Measurements from ENCODE around the gene DSE. TPM values are rescaled to one million over a fixed set of nuclear protein-coding genes. Genes with fewer than 3 reads are reported as not detected.

DSE gene
- total and polyA plus RNA-seq, 2 donors (not counting 1 experiment from before 2014, with no cell fraction given): 8.3 to 8.6 TPM

- TF ChIP-seq CTCF (IDR thresholded peaks at IDR 0.05): no peak
- TF ChIP-seq EZH2 (IDR thresholded peaks at IDR 0.05; ENCODE audit: borderline replicate concordance, insufficient read depth, low read depth, low read length, poor library complexity, severe bottlenecking): no peak
- Mint-ChIP-seq H3K27me3 (peaks cover 14% of the 10 kb centered on the region), H3K4me1 (peaks cover 12% of the 10 kb centered on the region), H3K27ac (no peak overlapping the region), H3K4me3 (no peak overlapping the region), H3K9me3 (ENCODE audit: insufficient read depth) (no peaks in the 10 kb centered on the region)
- H3K4me3 ChIP-seq (ENCODE audit: control extremely low read depth in 1 of 5, extremely low read depth in 1 of 5, insufficient read depth in 1 of 5, low read depth in 2 of 5, low read length in 4 of 5): no peak overlapping the region
- H3K9me3 ChIP-seq (ENCODE audit: control extremely low read depth in 1 of 3, control insufficient read depth in 2 of 3, insufficient read depth in 1 of 3, low read length in 2 of 3): no peaks in the 10 kb centered on the region
- DNase-seq: no peak
- no peak for ATAC-seq (ENCODE audit: low read depth)
- no peak overlapping the region for H2AFZ ChIP-seq (ENCODE audit: insufficient read depth, low read depth, low read length, poor library complexity, severe bottlenecking)
- intact Hi-C loops (cut with micrococcal nuclease): no loop called here
- H3K27me3 ChIP-seq (replicated peaks in 1 of 4; ENCODE audit: control extremely low read depth in 1 of 4, control insufficient read depth in 3 of 4, insufficient read depth in 4 of 4, low read length in 3 of 4): peaks cover 0 to 2% (median 0%) of the 10 kb centered on the region in 4 experiments
- no peak overlapping the region for H3K9ac ChIP-seq (ENCODE audit: low read length)
- H3K36me3 ChIP-seq (replicated peaks in 1 of 2; ENCODE audit: control extremely low read depth in 1 of 2, control insufficient read depth in 1 of 2, extremely low read depth in 1 of 2, insufficient read depth in 2 of 2, low read length in 1 of 2): no peaks in the 10 kb centered on the region
- CTCF ChIA-PET: no interaction called here
- H4K20me1 ChIP-seq (ENCODE audit: control insufficient read depth, insufficient read depth, low read length, poor library complexity, severe bottlenecking): no peaks in the 10 kb centered on the region
- H3K27ac ChIP-seq (ENCODE audit: low read length in 2 of 2): no peak overlapping the region
- no peak overlapping the region for H3K4me2 ChIP-seq (replicated peaks; ENCODE audit: low read depth, low read length, poor library complexity, severe bottlenecking)
- H3K79me2 ChIP-seq (ENCODE audit: control insufficient read depth, insufficient read depth, low read length): peaks cover 22% of the 10 kb centered on the region
- POLR2A ChIA-PET: no interaction called here
- peaks cover 8 to 19% of the 10 kb centered on the region in 2 donors for H3K4me1 ChIP-seq (ENCODE audit: control insufficient read depth in 2 of 2, insufficient read depth in 2 of 2, low read length in 2 of 2)
Measured at GRCh38 chr6:116363759-116364158, 7.0 kb upstream of the DSE start.

GRCh38 chr6:116364321-116364720 is 6.4 kb upstream of the DSE start:
- Histone ChIP-seq H3K79me2 (ENCODE audit: control insufficient read depth, insufficient read depth, low read length) (peaks cover 22% of the 10 kb centered on the region), H3K27me3 (replicated peaks in 1 of 4; ENCODE audit: control extremely low read depth in 1 of 4, control insufficient read depth in 3 of 4, insufficient read depth in 4 of 4, low read length in 3 of 4) (peaks cover 0 to 2% (median 0%) of the 10 kb centered on the region in 4 experiments), H3K4me2 (replicated peaks; ENCODE audit: low read depth, low read length, poor library complexity, severe bottlenecking) (no peak overlapping the region), H3K9me3 (ENCODE audit: control extremely low read depth in 1 of 3, control insufficient read depth in 2 of 3, insufficient read depth in 1 of 3, low read length in 2 of 3) (no peaks in the 10 kb centered on the region), H3K4me3 (ENCODE audit: control extremely low read depth in 1 of 5, extremely low read depth in 1 of 5, insufficient read depth in 1 of 5, low read depth in 2 of 5, low read length in 4 of 5) (no peak overlapping the region), H4K20me1 (ENCODE audit: control insufficient read depth, insufficient read depth, low read length, poor library complexity, severe bottlenecking) (no peaks in the 10 kb centered on the region), H3K9ac (ENCODE audit: low read length) (no peak overlapping the region), H3K36me3 (replicated peaks in 1 of 2; ENCODE audit: control extremely low read depth in 1 of 2, control insufficient read depth in 1 of 2, extremely low read depth in 1 of 2, insufficient read depth in 2 of 2, low read length in 1 of 2) (no peaks in the 10 kb centered on the region), H3K4me1 (ENCODE audit: control insufficient read depth in 2 of 2, insufficient read depth in 2 of 2, low read length in 2 of 2) (peaks cover 13 to 24% of the 10 kb centered on the region in 2 donors), H2AFZ (ENCODE audit: insufficient read depth, low read depth, low read length, poor library complexity, severe bottlenecking) (no peak overlapping the region), H3K27ac (ENCODE audit: low read length in 2 of 2) (no peak overlapping the region)
- Mint-ChIP-seq H3K4me1 (peaks cover 17% of the 10 kb centered on the region), H3K27me3 (peaks cover 14% of the 10 kb centered on the region), H3K9me3 (ENCODE audit: insufficient read depth) (no peaks in the 10 kb centered on the region), H3K4me3 (no peak overlapping the region), H3K27ac (no peak overlapping the region)
- CTCF ChIA-PET: no interaction called here
- WGBS (ENCODE audit: insufficient coverage): no CpG with 5 or more reads among the region's 2 CpGs
- no peak for DNase-seq
- TF ChIP-seq CTCF (IDR thresholded peaks at IDR 0.05) (no peak), EZH2 (IDR thresholded peaks at IDR 0.05; ENCODE audit: borderline replicate concordance, insufficient read depth, low read depth, low read length, poor library complexity, severe bottlenecking) (no peak)
- POLR2A ChIA-PET: no interaction called here
- no peak for ATAC-seq (ENCODE audit: low read depth)
- intact Hi-C loops (cut with micrococcal nuclease): no loop called here
